OCI-LY3 (cell line): Measurements from ENCODE around the gene SNTG2.

Experiments
- H2AFZ ChIP-seq: fragments of 200-600, 300-600 bp; shearing (Covaris generic); 2 replicates; pipeline ENCODE4 v1.6.0; 2014; ENCODE audit warnings: antibody characterized with exemption, low read depth, low read length
- H3K27ac ChIP-seq: fragments of 200-600, 300-600 bp; sonication (generic); 2 replicates; pipeline ENCODE4 v1.5.1; 2014; ENCODE audit warnings: mild to moderate bottlenecking, low read length, moderate library complexity, mixed read lengths
- H3K27me3 ChIP-seq: fragments of 200-600, 300-600 bp; sonication (generic); 2 replicates; pipeline ENCODE4 v1.6.1; 2014; ENCODE audit warnings: low read depth, low read length, mixed read lengths
- H3K36me3 ChIP-seq: fragments of 200-600, 300-600 bp; sonication (generic); replicated peaks from 2 replicates; pipeline ENCODE3; 2014; ENCODE audit warnings: low read depth, low read length, mixed read lengths
- H3K4me1 ChIP-seq: fragments of 300-600, 200-600 bp; sonication (generic); 2 replicates; pipeline ENCODE4 v1.6.1; 2014; ENCODE audit warnings: low read length, mixed read lengths
- H3K4me2 ChIP-seq: fragments of 200-600, 300-600 bp; sonication (generic); 2 replicates; pipeline ENCODE4 v1.6.1; 2014; ENCODE audit warnings: low read length, mixed read lengths
- H3K4me3 ChIP-seq: fragments of 300-600, 200-600 bp; sonication (generic); 2 replicates; pipeline ENCODE4 v1.5.1; 2014; ENCODE audit warnings: antibody characterized with exemption, mild to moderate bottlenecking, low read length, moderate library complexity
- H3K79me2 ChIP-seq: fragments of 300-600, 200-600 bp; shearing (Covaris generic); 2 replicates; pipeline ENCODE4 v1.6.1; 2014; ENCODE audit warnings: mild to moderate bottlenecking, low read length, mixed read lengths
- H3K9ac ChIP-seq: fragments of 300-600, 200-600 bp; shearing (Covaris generic); 2 replicates; pipeline ENCODE4 v1.6.0; 2014; ENCODE audit warnings: mild to moderate bottlenecking, low read length, moderate library complexity
- H3K9me3 ChIP-seq: fragments of 200-600, 300-600 bp; shearing (Covaris generic); 2 replicates; pipeline ENCODE4 v1.6.1; 2014; ENCODE audit warnings: low read length, mixed read lengths; ENCODE audit not compliant: insufficient read depth
- H4K20me1 ChIP-seq: fragments of 200-600, 300-600 bp; sonication (generic); 2 replicates; pipeline ENCODE4 v1.6.1; 2016; ENCODE audit warnings: low read length, mixed read lengths; ENCODE audit not compliant: insufficient read depth
- EZH2phosphoT487 ChIP-seq: fragments of 200-600 bp; shearing (Covaris generic); IDR thresholded peaks from 2 replicates; pipeline ENCODE4 v1.6.1; 2018; ENCODE audit warnings: antibody characterized with exemption, mixed run types, low read depth
- TF ChIP-seq, protein P1 (sequence below): fragments of 200-600, 300-600 bp; sonication (generic); IDR thresholded peaks from 2 replicates; pipeline ENCODE4 v1.5.1; 2014; ENCODE audit warnings: antibody characterized with exemption, low read length, low read depth

The SNTG2 gene

DNA sequence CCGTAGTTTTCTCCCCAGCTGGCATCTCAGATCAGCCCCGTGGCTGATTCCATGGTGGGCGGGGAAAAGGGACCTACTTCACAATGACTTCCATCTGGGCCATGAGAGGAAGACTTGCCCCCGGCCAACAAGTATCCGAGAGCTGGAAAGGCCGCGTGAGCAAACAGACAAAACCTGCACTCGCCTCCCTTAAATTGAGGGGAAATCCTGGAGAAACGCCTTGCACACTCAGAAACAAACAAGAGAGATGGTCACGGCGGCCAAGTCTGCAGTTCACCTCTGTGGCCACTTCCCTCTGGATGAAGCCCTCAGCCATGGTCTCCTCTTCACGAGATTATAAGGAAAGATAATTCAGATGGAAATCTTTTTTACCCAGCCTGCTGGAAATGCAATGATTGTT lies 423.2 kb downstream of the SNTG2 start:
- no peak for TF ChIP-seq EZH2phosphoT487
- TF ChIP-seq, protein P1, sequence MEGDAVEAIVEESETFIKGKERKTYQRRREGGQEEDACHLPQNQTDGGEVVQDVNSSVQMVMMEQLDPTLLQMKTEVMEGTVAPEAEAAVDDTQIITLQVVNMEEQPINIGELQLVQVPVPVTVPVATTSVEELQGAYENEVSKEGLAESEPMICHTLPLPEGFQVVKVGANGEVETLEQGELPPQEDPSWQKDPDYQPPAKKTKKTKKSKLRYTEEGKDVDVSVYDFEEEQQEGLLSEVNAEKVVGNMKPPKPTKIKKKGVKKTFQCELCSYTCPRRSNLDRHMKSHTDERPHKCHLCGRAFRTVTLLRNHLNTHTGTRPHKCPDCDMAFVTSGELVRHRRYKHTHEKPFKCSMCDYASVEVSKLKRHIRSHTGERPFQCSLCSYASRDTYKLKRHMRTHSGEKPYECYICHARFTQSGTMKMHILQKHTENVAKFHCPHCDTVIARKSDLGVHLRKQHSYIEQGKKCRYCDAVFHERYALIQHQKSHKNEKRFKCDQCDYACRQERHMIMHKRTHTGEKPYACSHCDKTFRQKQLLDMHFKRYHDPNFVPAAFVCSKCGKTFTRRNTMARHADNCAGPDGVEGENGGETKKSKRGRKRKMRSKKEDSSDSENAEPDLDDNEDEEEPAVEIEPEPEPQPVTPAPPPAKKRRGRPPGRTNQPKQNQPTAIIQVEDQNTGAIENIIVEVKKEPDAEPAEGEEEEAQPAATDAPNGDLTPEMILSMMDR: no peak
- H4K20me1 ChIP-seq: no peaks in the 10 kb centered on the region
- no peak overlapping the region for H2AFZ ChIP-seq
- H3K4me3 ChIP-seq: no peak overlapping the region
- H3K27ac ChIP-seq: no peak overlapping the region
- H3K9ac ChIP-seq: no peak overlapping the region
- no peaks in the 10 kb centered on the region for H3K36me3 ChIP-seq
- peaks cover 27% of the 10 kb centered on the region for H3K27me3 ChIP-seq
- no peaks in the 10 kb centered on the region for H3K4me1 ChIP-seq
- H3K79me2 ChIP-seq: no peaks in the 10 kb centered on the region
- H3K4me2 ChIP-seq: no peak overlapping the region
- H3K9me3 ChIP-seq: no peaks in the 10 kb centered on the region

DNA sequence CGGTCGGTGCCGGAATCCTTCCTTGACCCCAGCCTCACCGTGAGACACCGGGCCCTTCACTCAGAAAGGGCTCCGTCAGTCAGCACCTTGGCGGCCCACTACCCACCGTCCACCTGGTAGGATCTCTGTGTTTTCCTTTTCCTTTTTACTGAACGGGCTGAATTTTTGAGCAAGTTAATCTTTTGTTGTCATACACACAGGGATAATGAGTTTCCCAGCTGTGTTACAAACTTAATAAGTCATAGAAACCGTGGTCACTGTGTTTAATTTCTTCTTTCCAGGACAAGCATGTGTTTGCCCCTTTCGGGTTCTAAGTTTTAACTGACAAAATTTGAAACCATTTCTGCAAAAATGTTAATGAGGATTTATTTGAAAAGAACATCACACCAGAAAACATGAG lies 423.6 kb downstream of the SNTG2 start:
- no peak overlapping the region for H3K27ac ChIP-seq
- TF ChIP-seq, protein P1: no peak
- no peak for TF ChIP-seq EZH2phosphoT487
- H3K4me1 ChIP-seq: no peaks in the 10 kb centered on the region

GRCh38 chr2:1375794-1376193 lies 425.1 kb downstream of the SNTG2 start:
- no peak overlapping the region for H2AFZ ChIP-seq
- H3K36me3 ChIP-seq: no peaks in the 10 kb centered on the region
- no peak overlapping the region for H3K4me2 ChIP-seq
- H3K27ac ChIP-seq: no peak overlapping the region
- no peak overlapping the region for H3K4me3 ChIP-seq
- no peaks in the 10 kb centered on the region for H4K20me1 ChIP-seq
- no peak for TF ChIP-seq EZH2phosphoT487
- TF ChIP-seq, protein P1: no peak
- no peaks in the 10 kb centered on the region for H3K4me1 ChIP-seq
- H3K9me3 ChIP-seq: no peaks in the 10 kb centered on the region
- no peaks in the 10 kb centered on the region for H3K79me2 ChIP-seq
- peaks cover 20% of the 10 kb centered on the region for H3K27me3 ChIP-seq
- no peak overlapping the region for H3K9ac ChIP-seq

More for the DNA sequence above, 423.6 kb downstream of the SNTG2 start:
- Histone ChIP-seq H3K9ac (no peak overlapping the region), H3K36me3 (no peaks in the 10 kb centered on the region), H3K4me2 (no peak overlapping the region), H3K9me3 (no peaks in the 10 kb centered on the region), H3K79me2 (no peaks in the 10 kb centered on the region), H4K20me1 (no peaks in the 10 kb centered on the region), H3K4me3 (no peak overlapping the region), H2AFZ (no peak overlapping the region), H3K27me3 (peaks cover 27% of the 10 kb centered on the region)

GRCh38 chr2:1377473-1377872 lies 426.8 kb downstream of the SNTG2 start:
- no peaks in the 10 kb centered on the region for H3K9me3 ChIP-seq
- no peak overlapping the region for H2AFZ ChIP-seq
- H3K4me3 ChIP-seq: no peak overlapping the region
- no peaks in the 10 kb centered on the region for H3K36me3 ChIP-seq
- H3K27me3 ChIP-seq: peaks cover 10% of the 10 kb centered on the region; the same call in 1 of the 2 replicates
- no peak overlapping the region for H3K4me2 ChIP-seq
- H3K27ac ChIP-seq: no peak overlapping the region
- no peak overlapping the region for H3K9ac ChIP-seq
- no peaks in the 10 kb centered on the region for H3K4me1 ChIP-seq
- H3K79me2 ChIP-seq: no peaks in the 10 kb centered on the region
- H4K20me1 ChIP-seq: no peaks in the 10 kb centered on the region
- TF ChIP-seq, protein P1: no peak
- no peak for TF ChIP-seq EZH2phosphoT487
